Muscle of leg (tissue), 11 donors: ENCODE results near the gene SNUPN. TPM values are rescaled to one million over a fixed set of nuclear protein-coding genes. Genes with fewer than 3 reads are reported as not detected.

Experiments used
- DNase-seq: peaks from one replicate; pipeline ENCODE4 v3.0.0; 2013
- H3K27ac ChIP-seq: one replicate; pipeline ENCODE4 v1.5.1; 2013; ENCODE audit warnings: mild to moderate bottlenecking, low read length, control low read depth
- H3K27me3 ChIP-seq: one replicate; pipeline ENCODE4 v1.6.1; 2013; ENCODE audit warnings: low read length; ENCODE audit not compliant: control insufficient read depth, insufficient read depth
- H3K36me3 ChIP-seq: one replicate; pipeline ENCODE4 v1.6.1; 2013; ENCODE audit warnings: low read length; ENCODE audit not compliant: control insufficient read depth, insufficient read depth
- H3K4me1 ChIP-seq: one replicate; pipeline ENCODE4 v1.6.1; 2013; ENCODE audit warnings: low read length; ENCODE audit not compliant: control insufficient read depth, insufficient read depth
- H3K4me3 ChIP-seq: one replicate; pipeline ENCODE4 v1.5.1; 2013; ENCODE audit warnings: low read length, control low read depth
- H3K9me3 ChIP-seq: replicated peaks from 2 replicates; pipeline ENCODE4 v1.6.1; 2013; ENCODE audit warnings: low read depth, low read length; ENCODE audit not compliant: control insufficient read depth
- WGBS: methylation state at CpG from one replicate; pipeline ENCODE4 v1.1.5; 2013; ENCODE audit warnings: missing lambda C conversion rate; ENCODE audit not compliant: insufficient coverage; 5-methylcytosine and 5-hydroxymethylcytosine counted together
- polyA plus RNA-seq, 8 donors: library from polyadenylated mRNA; unstranded; fragments of 120-200 nt; gene quantifications; one replicate each; pipeline versions ENCODE4 v1.2.1 to v1.2.3, GENCODE V29; 2013; ENCODE audit warnings: inconsistent platforms in 1 of 8, low replicate concordance in 1 of 8; ENCODE audit not compliant: insufficient read length in 8 of 8, insufficient read depth in 1 of 8
- total RNA-seq: library from RNA; stranded (reverse); fragments of 120-200 nt; gene quantifications from one replicate; pipeline ENCODE4 v1.2.4, GENCODE V29; 2013

SNUPN gene
- total and polyA plus RNA-seq, 9 donors, result 18.9 to 27.6 (median 22.0) TPM

GRCh38 chr15:75647370-75648155 lies 22.0 kb upstream of the SNUPN start, which contains the start of gene SNX33:
TSS of gene SNX33 (plus strand) at chr15:75647912. CDS start at chr15:75649103, 1,191 bp downstream.
- Histone ChIP-seq H3K27me3 (no peaks in the 10 kb centered on the region), H3K4me1 (peaks cover 53% of the 10 kb centered on the region), H3K4me3 (peak within 1 kb of the TSS; percentile 91), H3K9me3 (no peaks in the 10 kb centered on the region), H3K27ac (peak within 1 kb of the TSS; percentile 97), H3K36me3 (peaks cover 31% of the 10 kb centered on the region)
- WGBS, result under 1% methylated on average over 67 of the region's 76 CpGs
- peak; percentile 96 for DNase-seq

GRCh38 chr15:75646944-75647364 lies 21.4 kb upstream of the SNUPN start:
- DNase-seq, result no peak
- H3K4me3 ChIP-seq, result peak overlapping the region; percentile 91
- no peaks in the 10 kb centered on the region for H3K9me3 ChIP-seq
- peaks cover 47% of the 10 kb centered on the region for H3K4me1 ChIP-seq
- peak overlapping the region; percentile 97 for H3K27ac ChIP-seq
- no peaks in the 10 kb centered on the region for H3K27me3 ChIP-seq
- 3% methylated on average over 18 of the region's 26 CpGs for WGBS
- peaks cover 25% of the 10 kb centered on the region for H3K36me3 ChIP-seq

GRCh38 chr15:75646112-75646943 lies 20.8 kb upstream of the SNUPN start:
- H3K9me3 ChIP-seq, result no peaks in the 10 kb centered on the region
- peak overlapping the region; percentile 97 for H3K27ac ChIP-seq
- H3K4me1 ChIP-seq, result peaks cover 41% of the 10 kb centered on the region
- peak overlapping the region; percentile 91 for H3K4me3 ChIP-seq
- 48% methylated on average over 4 of the region's 5 CpGs for WGBS
- H3K27me3 ChIP-seq, result no peaks in the 10 kb centered on the region
- no peak for DNase-seq
- H3K36me3 ChIP-seq, result peaks cover 21% of the 10 kb centered on the region

- peaks cover 29% of the 10 kb centered on the region for H3K4me1 ChIP-seq
- H3K4me3 ChIP-seq, result no peak overlapping the region
- H3K27me3 ChIP-seq, result no peaks in the 10 kb centered on the region
- DNase-seq, result no peak
- H3K9me3 ChIP-seq, result no peaks in the 10 kb centered on the region
- H3K36me3 ChIP-seq, result peaks cover 3% of the 10 kb centered on the region
- no peak overlapping the region for H3K27ac ChIP-seq
- 17% methylated on average over 1 of the region's 2 CpGs for WGBS
Observed at GRCh38 chr15:75644376-75644775, 18.9 kb upstream of the SNUPN start.

GRCh38 chr15:75641603-75642002 lies 16.1 kb upstream of the SNUPN start:
- no peaks in the 10 kb centered on the region for H3K27me3 ChIP-seq
- H3K4me1 ChIP-seq, result peaks cover 30% of the 10 kb centered on the region
- H3K27ac ChIP-seq, result no peak overlapping the region
- DNase-seq, result no peak
- 80% methylated on average over 2 of the region's 5 CpGs for WGBS
- no peak overlapping the region for H3K4me3 ChIP-seq
- no peaks in the 10 kb centered on the region for H3K9me3 ChIP-seq
- peaks cover 3% of the 10 kb centered on the region for H3K36me3 ChIP-seq

GRCh38 chr15:75641179-75641503 lies 15.6 kb upstream of the SNUPN start:
- H3K36me3 ChIP-seq, result peaks cover 3% of the 10 kb centered on the region
- DNase-seq, result no peak
- H3K9me3 ChIP-seq, result no peaks in the 10 kb centered on the region
- whole genome bisulfite sequencing, result 90% methylated on average over 2 of the region's 4 CpGs
- peak overlapping the region; percentile 96 for H3K27ac ChIP-seq
- no peak overlapping the region for H3K4me3 ChIP-seq
- no peaks in the 10 kb centered on the region for H3K27me3 ChIP-seq
- H3K4me1 ChIP-seq, result peaks cover 25% of the 10 kb centered on the region

- Histone ChIP-seq H3K27me3 (no peaks in the 10 kb centered on the region), H3K27ac (peak overlapping the region; percentile 96), H3K4me3 (peak overlapping the region; percentile 63), H3K9me3 (no peaks in the 10 kb centered on the region), H3K4me1 (peaks cover 23% of the 10 kb centered on the region), H3K36me3 (peaks cover 3% of the 10 kb centered on the region)
- DNase-seq, result peak; percentile 76
- WGBS, result 0% methylated on average over 10 of the region's 17 CpGs
Observed at GRCh38 chr15:75640483-75641178, 15.1 kb upstream of the SNUPN start.

- H3K27ac ChIP-seq, result peak within 1 kb of the TSS; percentile 96
- peak within 1 kb of the TSS; percentile 63 for H3K4me3 ChIP-seq
- WGBS, result under 1% methylated on average over 78 of the region's 83 CpGs
- no peaks in the 10 kb centered on the region for H3K9me3 ChIP-seq
- peak; percentile 100 for DNase-seq
- H3K36me3 ChIP-seq, result peaks cover 3% of the 10 kb centered on the region
- peaks cover 23% of the 10 kb centered on the region for H3K4me1 ChIP-seq
- H3K27me3 ChIP-seq, result no peaks in the 10 kb centered on the region
Observed at GRCh38 chr15:75639709-75640482, 14.4 kb upstream of the SNUPN start, which contains the start of gene IMP3. TSS of gene IMP3 (minus strand) at chr15:75640224. CDS start at chr15:75640168, 56 bp downstream.

- WGBS, result 1% methylated on average over 14 of the region's 16 CpGs
Observed at GRCh38 chr15:75639191-75639708, 13.7 kb upstream of the SNUPN start.

More at GRCh38 chr15:75639191-75639708, 13.7 kb upstream of the SNUPN start:
- H3K9me3 ChIP-seq, result no peaks in the 10 kb centered on the region
- peaks cover 23% of the 10 kb centered on the region for H3K4me1 ChIP-seq
- peak overlapping the region; percentile 63 for H3K4me3 ChIP-seq
- DNase-seq, result no peak
- H3K36me3 ChIP-seq, result peaks cover 3% of the 10 kb centered on the region
- no peaks in the 10 kb centered on the region for H3K27me3 ChIP-seq
- H3K27ac ChIP-seq, result peak overlapping the region; percentile 84
